ENCODE measurements around the gene DLG1. TPM values are rescaled to one million over a fixed set of nuclear protein-coding genes. Genes with fewer than 3 reads are reported as not detected.

Gene DLG1
- total RNA-seq, 4 donors from 2014 or later: 134 to 211 (median 152) TPM

GRCh38 chr3:197111685-197112084, 186.7 kb downstream of the DLG1 start:
- intact Hi-C loops (cut with DNase I; ENCODE audit: low total_unique reads): no loop called here
- no peak overlapping the region for H3K27ac ChIP-seq
- H3K36me3 ChIP-seq: peaks cover 0 to 39% (median 8%) of the 10 kb centered on the region in 4 donors
- no peaks in the 10 kb centered on the region for H3K9me3 ChIP-seq
- no peak overlapping the region for H3K4me3 ChIP-seq
- no peak for TF ChIP-seq POLR2A (IDR thresholded peaks at IDR 0.05)
- no peak for TF ChIP-seq POLR2AphosphoS5 (IDR thresholded peaks at IDR 0.05)
- no peak for TF ChIP-seq CTCF (IDR thresholded peaks at IDR 0.05)
- no peak for TF ChIP-seq EP300 (IDR thresholded peaks at IDR 0.05; ENCODE audit: low read depth)
- no peaks in the 10 kb centered on the region for H3K4me1 ChIP-seq
- in situ Hi-C loops (cut with MboI; ENCODE audit: low pct_ligation_motif_present in 1 of 4, low pct_unique_long_range_greater_than_20kb in 1 of 4, low sequenced_read_pairs in 3 of 4): no loop called here
- DNase-seq: no peak
- H3K27me3 ChIP-seq: no peaks in the 10 kb centered on the region

- Histone ChIP-seq H3K27me3 (no peaks in the 10 kb centered on the region), H3K4me3 (no peak overlapping the region), H3K9me3 (no peaks in the 10 kb centered on the region), H3K36me3 (peaks cover 0 to 26% (median 11%) of the 10 kb centered on the region in 4 donors), H3K27ac (no peak overlapping the region), H3K4me1 (no peaks in the 10 kb centered on the region)
- intact Hi-C loops (cut with DNase I; ENCODE audit: low total_unique reads): no loop called here
- in situ Hi-C loops (cut with MboI; ENCODE audit: low pct_ligation_motif_present in 1 of 4, low pct_unique_long_range_greater_than_20kb in 1 of 4, low sequenced_read_pairs in 3 of 4): no loop called here
- WGBS, 2 donors (ENCODE audit: low coverage in 1 of 2): 85 to 100% methylated on average over 2 of the region's 2 CpGs
- no peak for DNase-seq
- TF ChIP-seq POLR2A (IDR thresholded peaks at IDR 0.05): no peak
Measured at GRCh38 chr3:197105786-197106185, 192.6 kb downstream of the DLG1 start.

GRCh38 chr3:197104738-197105137, 193.7 kb downstream of the DLG1 start:
- WGBS, 2 donors (ENCODE audit: low coverage in 1 of 2): 66 to 88% methylated on average over 1 of the region's 1 CpG
- no peaks in the 10 kb centered on the region for H3K9me3 ChIP-seq
- in situ Hi-C loops (cut with MboI; ENCODE audit: low pct_ligation_motif_present in 1 of 4, low pct_unique_long_range_greater_than_20kb in 1 of 4, low sequenced_read_pairs in 3 of 4): no loop called here
- no peak for DNase-seq
- H3K27me3 ChIP-seq: no peaks in the 10 kb centered on the region
- H3K4me3 ChIP-seq: no peak overlapping the region
- H3K4me1 ChIP-seq: no peaks in the 10 kb centered on the region
- intact Hi-C loops (cut with DNase I; ENCODE audit: low total_unique reads): no loop called here
- TF ChIP-seq EP300 (IDR thresholded peaks at IDR 0.05; ENCODE audit: low read depth) (no peak), POLR2AphosphoS5 (IDR thresholded peaks at IDR 0.05) (no peak), CTCF (IDR thresholded peaks at IDR 0.05) (no peak), POLR2A (IDR thresholded peaks at IDR 0.05) (no peak)
- no peak overlapping the region for H3K27ac ChIP-seq
- H3K36me3 ChIP-seq: peaks cover 0 to 16% (median 7%) of the 10 kb centered on the region in 4 donors

GRCh38 chr3:197103766-197104165, 194.6 kb downstream of the DLG1 start:
- peaks cover 0 to 13% (median 3%) of the 10 kb centered on the region in 4 donors for H3K36me3 ChIP-seq
- no peak for TF ChIP-seq CTCF (IDR thresholded peaks at IDR 0.05)
- TF ChIP-seq POLR2A (IDR thresholded peaks at IDR 0.05): no peak
- no peak for TF ChIP-seq EP300 (IDR thresholded peaks at IDR 0.05; ENCODE audit: low read depth)
- TF ChIP-seq POLR2AphosphoS5 (IDR thresholded peaks at IDR 0.05): no peak
- in situ Hi-C loops (cut with MboI; ENCODE audit: low pct_ligation_motif_present in 1 of 4, low pct_unique_long_range_greater_than_20kb in 1 of 4, low sequenced_read_pairs in 3 of 4) (no loop called here), intact Hi-C loops (cut with DNase I; ENCODE audit: low total_unique reads) (no loop called here)
- no peak overlapping the region for H3K4me3 ChIP-seq
- H3K9me3 ChIP-seq: no peaks in the 10 kb centered on the region
- no peak overlapping the region for H3K27ac ChIP-seq
- no peaks in the 10 kb centered on the region for H3K27me3 ChIP-seq
- WGBS, 2 donors (ENCODE audit: low coverage in 1 of 2): 89 to 96% methylated on average over 1 of the region's 1 CpG
- no peaks in the 10 kb centered on the region for H3K4me1 ChIP-seq
- no peak for DNase-seq

GRCh38 chr3:197093871-197094270, 204.5 kb downstream of the DLG1 start:
- no peak for DNase-seq
- in situ Hi-C loops (cut with MboI; ENCODE audit: low pct_ligation_motif_present in 1 of 4, low pct_unique_long_range_greater_than_20kb in 1 of 4, low sequenced_read_pairs in 3 of 4): no loop called here
- intact Hi-C loops (cut with DNase I; ENCODE audit: low total_unique reads): no loop called here
- Histone ChIP-seq H3K27me3 (no peaks in the 10 kb centered on the region), H3K27ac (no peak overlapping the region), H3K4me3 (no peak overlapping the region), H3K9me3 (no peaks in the 10 kb centered on the region), H3K36me3 (peaks cover 0 to 5% (median 3%) of the 10 kb centered on the region in 4 donors), H3K4me1 (no peaks in the 10 kb centered on the region)
- WGBS, 2 donors (ENCODE audit: low coverage in 1 of 2): 50 to 71% methylated on average over 1 of the region's 1 CpG
- TF ChIP-seq EP300 (IDR thresholded peaks at IDR 0.05; ENCODE audit: low read depth) (no peak), CTCF (IDR thresholded peaks at IDR 0.05) (no peak), POLR2AphosphoS5 (IDR thresholded peaks at IDR 0.05) (no peak), POLR2A (IDR thresholded peaks at IDR 0.05) (no peak)

Data from transverse colon (tissue), 4 donors.